ENCODE results near the gene RELL1. TPM values are rescaled to one million over a fixed set of nuclear protein-coding genes. Genes with fewer than 3 reads are reported as not detected.
"Not testable (repeated sequence)": the region's sequence is repeated elsewhere in the genome, so short reads cannot be mapped to it uniquely, and the experiment has no call there.

The RELL1 gene
- total RNA-seq, 1 donor from 2014 or later = 213 TPM

DNA sequence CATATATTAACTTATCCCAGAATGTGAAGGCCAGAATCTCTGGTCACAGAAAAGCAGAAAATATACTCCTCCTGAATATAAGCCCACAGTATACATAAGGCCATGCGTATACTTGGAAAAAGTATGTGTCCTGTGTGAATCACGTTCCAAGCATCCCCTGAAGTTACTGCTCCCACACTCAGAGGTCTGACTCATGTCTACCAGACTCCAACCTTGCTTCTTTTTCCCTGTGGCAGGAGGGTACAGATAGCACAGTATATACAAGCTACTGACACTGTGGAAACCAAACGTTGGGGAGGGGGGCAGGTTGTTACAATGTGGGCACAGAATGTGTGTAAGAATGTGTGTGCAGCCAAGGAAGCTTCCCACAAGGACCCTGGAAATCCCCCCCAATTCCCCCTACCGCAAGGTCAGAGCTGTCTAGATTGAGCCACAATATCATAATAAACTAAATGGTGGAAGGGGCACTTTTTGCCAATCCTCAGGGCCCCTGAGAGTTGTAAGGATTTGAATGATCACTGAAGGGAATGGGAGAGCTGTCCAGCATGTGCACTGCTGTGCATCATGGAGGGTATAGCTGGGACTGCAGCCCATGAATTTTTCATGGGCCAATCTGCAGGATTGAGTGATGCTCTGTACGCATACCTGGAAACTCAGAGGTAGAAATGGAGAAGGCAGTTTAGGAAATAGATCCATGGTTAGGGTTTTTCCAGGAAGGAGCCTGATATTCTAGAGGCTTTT lies 7.4 kb upstream of the RELL1 start:
- DNase-seq (ENCODE audit: extremely low read depth, low read depth, low spot score) = no peak

DNA sequence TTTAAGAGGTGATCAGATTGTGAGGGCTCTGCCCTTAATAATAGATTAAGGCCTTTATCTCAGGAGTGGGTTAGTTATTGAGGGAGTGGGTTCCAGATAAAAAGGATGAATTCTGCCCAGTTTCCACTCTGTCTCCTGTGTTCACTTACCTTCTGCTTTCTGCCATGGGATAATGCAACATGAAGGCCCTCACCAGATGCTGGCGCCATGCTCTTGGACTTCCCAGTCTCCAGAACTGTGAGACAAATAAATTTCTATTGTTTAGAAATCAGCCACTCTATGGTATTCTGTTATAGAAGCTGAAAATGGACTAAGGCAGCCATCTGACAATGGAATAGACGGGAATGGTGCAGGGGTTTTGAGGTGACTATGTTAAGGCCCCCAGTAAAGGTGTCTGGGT lies 6.9 kb upstream of the RELL1 start:
- DNase-seq (ENCODE audit: extremely low read depth, low read depth, low spot score) = no peak

DNA sequence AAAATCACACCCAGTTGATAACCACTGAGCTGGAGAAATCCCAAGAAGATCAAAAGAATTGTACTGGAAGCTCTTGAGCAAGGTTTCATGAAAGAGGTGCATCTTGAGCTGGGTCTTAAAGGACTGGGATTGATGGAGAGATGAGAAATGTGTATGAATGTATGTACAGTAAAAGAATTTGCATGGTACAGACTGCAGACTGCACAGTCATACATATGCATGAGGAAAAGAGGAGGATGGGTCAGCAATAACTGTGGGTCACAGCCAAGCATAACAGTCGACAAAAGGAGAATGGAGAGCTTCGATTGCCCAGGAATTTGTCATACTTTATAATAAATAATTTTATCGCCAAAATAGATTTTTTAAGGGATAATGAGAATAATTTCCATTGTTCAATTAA lies 4.8 kb upstream of the RELL1 start:
- no peak for DNase-seq (ENCODE audit: extremely low read depth, low read depth, low spot score)

DNA sequence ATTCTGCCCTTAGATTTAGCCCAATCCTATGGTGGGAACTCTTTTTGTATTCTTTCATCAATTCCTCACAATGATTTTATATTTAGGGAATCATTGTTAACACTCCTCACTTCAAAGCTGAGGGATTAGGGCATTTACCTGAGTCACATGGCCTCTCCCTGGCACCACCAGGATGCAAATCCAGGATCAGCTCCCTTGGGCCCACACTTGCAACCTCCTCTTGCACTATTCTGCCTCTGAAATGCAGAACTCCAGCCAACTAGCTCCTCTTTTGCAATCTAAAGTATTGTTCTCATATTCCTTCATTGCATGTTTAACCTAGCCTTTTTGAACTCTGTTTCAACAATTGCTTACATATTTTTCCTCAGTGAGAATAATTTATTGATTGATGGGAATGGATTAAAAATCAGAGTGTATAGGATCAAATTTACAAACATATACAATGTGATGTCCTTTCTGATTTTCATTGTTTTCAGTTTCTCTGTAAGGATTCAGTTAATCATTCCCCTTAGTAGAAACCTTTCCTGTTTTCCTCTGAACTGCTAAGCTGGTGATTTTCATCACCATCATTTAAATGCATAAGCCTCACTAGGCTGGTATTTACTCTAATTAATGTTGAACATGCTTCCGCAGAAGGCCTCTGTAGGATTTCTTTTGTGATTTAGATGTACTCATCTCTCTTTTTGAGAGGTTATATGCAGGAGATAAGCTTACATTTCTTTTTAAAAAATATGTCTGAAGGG lies 3.3 kb upstream of the RELL1 start:
- no peak for DNase-seq (ENCODE audit: extremely low read depth, low read depth, low spot score)

DNA sequence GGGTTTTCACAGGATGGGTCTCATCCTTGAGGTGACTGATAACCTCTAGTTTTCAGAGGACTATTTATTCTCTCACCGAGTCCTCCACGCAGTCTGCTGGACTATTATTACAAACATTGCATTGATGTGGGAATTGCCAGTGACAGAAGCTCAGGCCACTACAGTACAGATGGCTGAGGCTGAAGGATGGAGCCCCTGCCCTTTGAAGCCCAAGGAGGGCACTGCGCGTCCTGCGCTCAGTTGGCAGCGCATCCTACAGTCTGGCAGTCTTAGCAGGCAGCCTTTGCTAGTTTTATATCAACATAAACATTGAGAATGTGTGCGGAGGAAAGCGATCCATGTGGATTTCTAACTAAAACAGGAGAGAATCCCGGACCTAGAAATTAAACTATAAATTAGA lies 1.5 kb upstream of the RELL1 start:
- no peak for DNase-seq (ENCODE audit: extremely low read depth, low read depth, low spot score)

DNA sequence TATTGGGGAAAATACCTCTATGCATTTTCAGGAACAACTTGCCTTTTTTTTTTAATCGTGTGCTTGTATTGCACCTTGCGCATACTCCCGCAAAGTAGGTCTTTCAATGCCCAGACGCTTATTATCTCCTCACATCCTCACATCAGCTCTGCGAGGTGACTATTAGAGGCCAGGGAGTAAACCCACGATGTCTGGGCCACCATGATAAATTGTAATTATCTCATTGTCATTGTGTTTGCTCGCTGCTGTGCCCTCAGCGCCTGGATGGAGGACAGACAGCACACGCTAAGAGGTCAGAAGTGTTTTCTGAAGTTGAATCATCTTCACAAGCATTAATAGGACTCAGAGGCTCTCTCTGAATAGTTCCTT lies 1.0 kb upstream of the RELL1 start:
- DNase-seq (ENCODE audit: extremely low read depth, low read depth, low spot score) = no peak

DNA sequence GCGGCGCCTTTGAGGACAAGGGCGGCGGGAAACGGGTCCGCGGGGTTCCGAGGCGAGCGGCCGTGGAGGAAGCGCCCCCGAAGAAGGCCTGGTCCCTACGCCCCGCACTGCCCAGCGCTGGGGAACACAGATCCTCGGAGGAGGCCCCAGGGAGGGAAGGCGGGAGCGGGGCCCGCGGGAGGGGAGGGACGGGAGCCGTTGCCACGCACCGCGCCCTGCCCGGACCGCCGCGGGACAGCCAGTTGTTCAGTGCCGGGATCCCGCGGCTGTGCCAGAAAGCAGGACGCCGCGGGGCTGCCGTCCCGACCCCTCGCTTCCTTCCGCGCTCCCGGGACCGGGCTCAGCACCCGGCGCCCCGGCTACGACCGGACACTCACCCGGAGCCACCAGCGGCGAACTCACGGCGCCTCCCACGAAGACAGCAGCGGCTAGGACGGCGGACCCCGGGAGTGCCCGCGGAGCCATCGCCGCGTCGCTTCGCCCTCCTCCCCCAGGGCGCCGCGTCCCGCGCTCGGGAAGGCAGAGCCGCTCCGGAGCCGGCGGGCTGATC lies 278 bp downstream of the RELL1 start:
- DNase-seq (ENCODE audit: extremely low read depth, low read depth, low spot score) = no peak

DNA sequence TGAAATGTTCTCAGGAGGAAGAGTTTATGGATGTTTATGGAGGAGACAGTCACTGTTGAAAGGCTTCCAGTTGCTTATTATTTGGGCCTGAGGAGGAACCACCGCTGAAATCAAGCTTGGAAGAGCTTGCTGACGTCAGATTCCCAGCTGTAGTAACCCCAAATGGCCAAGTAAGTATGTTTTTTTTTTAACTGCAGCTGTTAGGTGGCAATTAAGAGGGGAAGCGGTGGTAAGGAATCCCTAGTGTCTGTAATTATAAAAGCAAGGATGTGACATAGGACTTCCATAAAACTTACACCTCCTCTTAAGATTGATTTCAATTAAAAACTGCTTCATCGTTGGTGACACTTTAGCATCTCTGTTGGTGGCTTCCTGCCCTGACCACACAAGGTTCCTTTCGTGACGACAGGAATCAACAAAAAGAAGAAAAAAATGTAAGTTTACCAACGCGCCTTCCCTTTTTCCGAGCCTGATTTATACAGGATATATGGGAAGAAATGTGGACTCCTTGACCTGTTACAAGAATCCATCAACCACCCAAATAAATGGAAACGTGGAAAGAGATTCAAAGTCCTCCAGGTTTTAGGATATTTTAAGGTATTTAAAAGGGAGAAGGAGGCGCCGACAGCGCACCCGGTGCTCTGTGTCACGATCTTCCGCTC lies 884 bp downstream of the RELL1 start:
- no peak for DNase-seq (ENCODE audit: extremely low read depth, low read depth, low spot score)

DNA sequence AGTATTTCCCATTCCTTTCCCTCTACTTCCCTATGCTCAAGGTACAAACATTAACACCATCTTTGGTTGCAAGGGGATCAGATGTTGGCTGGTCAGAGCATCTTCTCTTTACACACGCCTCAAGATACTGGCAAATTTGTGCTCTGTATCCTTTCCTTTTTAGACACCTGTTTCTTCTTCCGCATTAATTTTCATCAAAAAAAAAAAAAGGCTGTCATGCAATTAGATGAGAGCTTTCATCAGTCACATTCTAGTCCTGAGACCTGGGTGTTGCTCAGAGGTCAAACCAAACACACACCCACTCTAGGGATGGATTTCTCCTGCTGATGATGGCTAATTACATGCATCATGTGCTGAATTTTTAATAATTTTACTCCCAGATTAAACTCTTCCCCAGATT lies 2.0 kb downstream of the RELL1 start:
- DNase-seq (ENCODE audit: extremely low read depth, low read depth, low spot score) = no peak

DNA sequence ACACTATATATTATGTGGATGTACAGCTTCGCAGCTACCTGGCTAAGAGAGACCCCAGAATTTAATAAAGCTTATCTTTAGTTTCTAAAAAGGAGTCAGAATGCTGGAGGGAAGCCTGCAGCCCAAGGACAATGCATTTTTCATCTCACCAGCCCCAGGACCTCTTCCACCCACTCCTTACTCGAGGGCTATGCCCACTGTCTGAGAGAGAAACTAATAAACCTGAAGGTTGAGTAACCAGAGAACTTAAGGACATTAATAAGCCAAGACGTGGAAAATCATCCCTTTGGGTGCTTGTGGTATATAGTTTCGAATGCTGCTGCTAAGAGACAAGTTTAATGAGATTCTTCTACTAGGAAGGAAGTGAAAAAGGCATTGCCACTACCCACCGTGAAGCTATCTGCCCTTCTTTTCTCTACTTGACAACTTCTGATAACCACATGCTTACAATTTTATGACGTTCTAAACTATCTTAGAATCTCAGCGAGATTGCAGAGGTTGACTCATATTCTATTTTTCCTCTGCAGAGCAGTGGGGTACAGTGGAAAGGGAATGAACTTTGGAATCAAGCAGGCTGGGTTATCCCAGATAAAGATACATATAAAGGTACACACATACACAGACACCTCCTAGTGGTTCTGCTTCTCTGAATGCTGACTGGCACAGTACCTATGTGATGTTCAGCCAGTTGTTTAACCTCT lies 3.3 kb downstream of the RELL1 start:
- no peak for DNase-seq (ENCODE audit: extremely low read depth, low read depth, low spot score)

DNA sequence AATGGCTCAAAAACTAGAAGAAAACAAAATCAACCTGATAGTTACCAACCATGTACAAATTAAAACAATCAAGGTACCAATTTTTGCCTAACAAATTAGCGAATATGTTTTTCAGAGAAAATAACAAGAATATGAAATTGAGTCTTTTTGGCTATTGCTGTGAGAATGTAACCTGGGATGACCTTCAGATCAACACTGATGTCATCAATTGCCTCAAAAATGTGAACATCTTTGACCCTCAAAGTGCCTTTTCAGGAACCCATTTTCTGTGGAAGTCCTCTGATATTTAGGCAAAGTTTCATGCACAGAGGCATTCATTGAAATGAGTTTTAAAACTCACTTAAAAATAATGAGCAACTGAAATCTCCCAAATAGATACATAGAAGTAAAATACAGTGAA lies 6.1 kb downstream of the RELL1 start:
- DNase-seq (ENCODE audit: extremely low read depth, low read depth, low spot score) = no peak

DNA sequence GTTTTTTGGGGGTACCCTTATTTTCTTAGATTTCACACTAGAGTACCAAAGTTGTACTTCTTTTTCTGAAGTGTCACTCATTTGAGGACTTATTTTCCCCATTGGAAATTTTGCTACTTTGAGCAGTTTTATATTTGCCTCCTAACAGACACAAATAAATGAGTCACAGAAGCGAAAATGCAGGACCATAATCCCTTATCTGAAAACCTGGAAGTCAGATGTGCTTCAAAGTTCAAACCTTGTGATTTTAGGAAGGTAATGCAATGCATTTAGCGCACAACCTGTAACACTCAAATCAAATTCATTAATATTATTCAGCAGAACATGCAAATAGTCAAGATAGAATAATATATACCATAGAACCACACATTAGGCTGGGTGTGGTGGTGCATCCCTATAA lies 6.9 kb downstream of the RELL1 start:
- no peak for DNase-seq (ENCODE audit: extremely low read depth, low read depth, low spot score)

DNA sequence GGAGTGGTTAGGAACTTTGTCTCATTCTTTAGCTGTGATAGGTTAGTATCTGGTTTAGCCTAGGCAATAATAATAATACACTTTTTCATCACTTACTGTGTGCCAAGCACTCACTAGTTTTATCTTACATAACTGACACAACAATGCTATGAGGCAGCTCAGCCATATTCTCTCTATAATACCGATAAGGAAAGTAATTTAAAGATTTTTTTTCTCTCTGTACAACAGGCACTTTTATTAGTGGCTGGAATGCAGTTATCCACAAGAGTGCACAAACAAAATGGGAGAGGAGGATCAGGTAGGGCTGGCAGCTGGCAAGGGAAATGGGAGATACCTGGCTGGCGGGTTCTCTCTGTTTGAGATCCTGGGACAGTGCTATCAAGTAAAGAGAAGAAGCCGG lies 7.6 kb downstream of the RELL1 start:
- DNase-seq (ENCODE audit: extremely low read depth, low read depth, low spot score) = no peak

DNA sequence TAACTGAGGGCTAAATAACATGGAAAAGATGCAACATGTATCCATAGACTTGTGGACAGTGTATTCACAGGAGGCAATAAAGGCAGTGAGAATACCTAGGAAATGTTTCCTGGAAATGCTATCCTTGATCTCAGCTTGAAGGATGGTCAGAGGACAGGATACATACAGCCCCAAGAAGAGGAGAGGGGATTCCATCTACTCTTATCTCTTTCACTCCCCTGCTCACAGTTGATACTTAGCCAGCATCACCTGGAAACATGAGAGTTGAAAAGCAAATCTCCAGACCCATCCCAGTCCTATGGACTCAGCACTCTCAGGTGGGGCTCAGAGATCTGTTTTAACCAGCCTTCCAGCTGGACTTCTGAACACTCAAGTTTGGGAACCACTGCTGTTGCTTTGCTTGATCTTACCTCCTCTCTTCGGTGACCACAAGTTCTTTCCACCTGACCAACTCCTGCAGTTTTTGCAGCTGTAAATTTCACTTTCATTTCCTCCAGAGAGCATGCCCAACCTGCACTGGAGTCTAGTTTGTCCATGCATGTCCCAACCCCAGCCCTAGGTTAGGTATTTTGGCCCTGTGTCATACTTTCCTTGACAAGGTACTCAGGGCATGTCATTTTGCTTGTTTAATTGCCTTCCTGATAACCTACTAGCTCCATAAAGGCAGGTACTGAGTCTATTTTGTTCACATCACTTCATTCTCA lies 10.4 kb downstream of the RELL1 start:
- DNase-seq (ENCODE audit: extremely low read depth, low read depth, low spot score) = no peak

DNA sequence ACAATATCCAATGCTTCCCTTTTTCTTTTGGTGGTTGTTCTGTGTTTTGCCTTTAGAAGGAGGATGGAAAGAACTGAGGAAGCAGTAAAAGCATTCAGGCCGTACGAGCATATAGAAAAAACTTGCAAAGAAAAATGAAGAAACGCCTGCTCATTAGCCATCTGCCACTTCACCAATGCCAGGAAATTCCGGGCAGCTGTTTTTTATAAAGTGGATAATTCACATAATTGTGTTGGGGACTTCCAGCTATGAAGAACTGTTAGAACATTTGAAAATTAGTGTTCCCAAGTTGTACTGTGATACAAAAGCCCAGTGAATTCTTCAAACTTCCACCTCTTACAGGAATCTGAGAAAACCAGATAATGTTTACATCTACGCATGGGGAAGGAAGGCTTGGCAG lies 11.7 kb downstream of the RELL1 start:
- DNase-seq (ENCODE audit: extremely low read depth, low read depth, low spot score) = no peak

DNA sequence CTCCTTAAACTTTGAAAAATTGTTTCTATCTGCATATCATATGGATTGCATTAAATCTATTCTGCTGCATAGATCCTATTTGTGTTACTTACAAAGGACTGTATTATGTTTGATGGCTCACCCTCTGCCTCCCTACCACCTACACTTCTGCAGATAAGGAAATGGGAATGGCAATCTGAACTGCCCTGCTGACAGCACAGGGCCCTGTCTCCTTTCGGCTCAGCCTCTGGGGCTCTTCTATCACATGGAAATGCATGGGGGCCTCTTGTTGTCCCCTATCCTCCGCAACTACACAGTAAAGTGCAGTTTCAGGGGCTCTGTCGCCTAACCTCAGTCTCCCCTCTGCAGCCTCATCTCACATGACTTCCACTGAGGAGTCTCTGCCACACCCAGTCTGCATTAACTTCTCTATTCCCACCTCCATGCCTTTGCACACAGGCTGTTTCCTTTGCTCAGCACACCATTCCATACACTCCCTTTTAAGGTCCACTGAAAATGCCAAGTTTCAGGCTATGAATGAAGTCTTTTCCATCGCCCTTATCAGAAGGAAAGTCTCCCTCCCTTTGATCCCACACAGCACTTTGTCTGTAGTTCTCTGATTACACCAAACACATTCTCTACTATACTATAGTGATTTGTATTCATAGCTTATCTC lies 12.5 kb downstream of the RELL1 start:
- no peak for DNase-seq (ENCODE audit: extremely low read depth, low read depth, low spot score)

DNA sequence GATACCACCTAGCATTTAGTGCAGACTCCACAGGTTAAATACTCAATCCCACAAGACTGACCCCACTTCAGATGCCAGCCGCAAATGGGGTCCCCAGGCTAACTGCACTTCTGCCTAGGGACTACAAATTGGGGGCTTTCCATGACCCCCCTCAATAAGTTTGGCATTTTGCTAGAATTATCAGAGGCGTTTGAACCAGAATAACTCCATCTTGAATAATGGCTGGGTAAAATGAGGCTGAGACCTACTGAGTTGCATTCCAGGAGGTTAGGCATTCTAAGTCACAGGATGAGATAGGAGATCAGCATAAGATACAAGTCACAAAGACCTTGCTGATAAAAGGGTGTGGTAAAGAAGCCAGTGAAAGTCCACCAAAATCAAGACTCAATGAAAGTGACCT lies 15.1 kb downstream of the RELL1 start:
- DNase-seq (ENCODE audit: extremely low read depth, low read depth, low spot score) = no peak

DNA sequence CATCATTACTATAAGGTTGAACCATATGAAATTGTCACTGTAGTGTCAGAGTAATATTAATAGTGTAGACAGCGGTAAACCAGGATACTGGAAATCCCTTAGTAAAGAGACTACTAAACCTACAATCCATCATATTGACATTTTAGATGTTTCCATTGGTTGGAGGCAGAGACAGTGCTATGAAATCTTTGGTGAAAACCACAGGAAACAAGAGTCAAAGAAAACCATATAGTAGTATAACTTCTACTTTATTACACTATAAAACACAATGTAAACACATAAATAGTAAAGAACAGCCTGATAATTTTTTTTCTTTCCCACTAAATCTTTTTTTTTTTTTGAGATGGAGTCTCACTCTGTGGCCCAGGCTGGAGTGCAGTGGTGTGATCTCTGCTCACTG lies 15.9 kb downstream of the RELL1 start:
- no peak for DNase-seq (ENCODE audit: extremely low read depth, low read depth, low spot score)

DNA sequence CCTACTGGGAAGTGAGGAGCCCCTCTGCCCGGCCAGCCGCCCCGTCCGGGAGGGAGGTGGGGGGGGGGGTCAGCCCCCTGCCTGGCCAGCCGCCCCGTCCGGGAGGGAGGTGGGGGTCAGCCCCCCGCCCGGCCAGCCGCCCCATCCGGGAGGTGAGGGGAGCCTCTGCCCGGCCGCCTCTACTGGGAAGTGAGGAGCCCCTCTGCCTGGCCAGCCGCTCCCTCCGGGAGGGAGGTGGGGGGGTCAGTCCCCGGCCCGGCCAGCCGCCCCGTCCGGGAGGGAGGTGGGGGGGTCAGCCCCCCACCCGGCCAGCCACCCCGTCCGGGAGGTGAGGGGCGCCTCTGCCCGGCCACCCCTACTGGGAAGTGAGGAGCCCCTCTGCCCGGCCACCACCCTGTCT lies 17.1 kb downstream of the RELL1 start:
- DNase-seq (ENCODE audit: extremely low read depth, low read depth, low spot score) = not testable (repeated sequence)
